Activated T-cell treated with anti-CD3 and anti-CD28 coated beads for 1 hour (primary cell): ENCODE results near the gene ZBTB44.
"Not testable (repeated sequence)": the region's sequence is repeated elsewhere in the genome, so short reads cannot be mapped to it uniquely, and the experiment has no call there.

Experiments
- DNase-seq: peaks from one replicate; pipeline ENCODE4 v3.0.0-alpha.2; 2020; ENCODE audit warnings: low read depth

Gene ZBTB44

DNA sequence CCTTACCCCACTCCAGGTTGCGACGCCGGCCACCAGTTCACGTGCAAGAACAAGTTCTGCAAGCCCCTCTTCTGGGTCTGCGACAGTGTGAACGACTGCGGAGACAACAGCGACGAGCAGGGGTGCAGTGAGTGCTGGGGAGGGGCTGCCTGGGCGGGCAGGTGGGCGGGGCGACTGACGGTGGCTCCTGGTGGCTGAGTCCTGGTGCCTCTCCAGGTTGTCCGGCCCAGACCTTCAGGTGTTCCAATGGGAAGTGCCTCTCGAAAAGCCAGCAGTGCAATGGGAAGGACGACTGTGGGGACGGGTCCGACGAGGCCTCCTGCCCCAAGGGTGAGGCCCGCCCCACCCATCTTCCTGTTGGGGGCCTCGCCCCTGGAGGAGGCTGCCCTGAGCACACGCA is 116.4 kb downstream of the ZBTB44 start:
- DNase-seq, result no peak

DNA sequence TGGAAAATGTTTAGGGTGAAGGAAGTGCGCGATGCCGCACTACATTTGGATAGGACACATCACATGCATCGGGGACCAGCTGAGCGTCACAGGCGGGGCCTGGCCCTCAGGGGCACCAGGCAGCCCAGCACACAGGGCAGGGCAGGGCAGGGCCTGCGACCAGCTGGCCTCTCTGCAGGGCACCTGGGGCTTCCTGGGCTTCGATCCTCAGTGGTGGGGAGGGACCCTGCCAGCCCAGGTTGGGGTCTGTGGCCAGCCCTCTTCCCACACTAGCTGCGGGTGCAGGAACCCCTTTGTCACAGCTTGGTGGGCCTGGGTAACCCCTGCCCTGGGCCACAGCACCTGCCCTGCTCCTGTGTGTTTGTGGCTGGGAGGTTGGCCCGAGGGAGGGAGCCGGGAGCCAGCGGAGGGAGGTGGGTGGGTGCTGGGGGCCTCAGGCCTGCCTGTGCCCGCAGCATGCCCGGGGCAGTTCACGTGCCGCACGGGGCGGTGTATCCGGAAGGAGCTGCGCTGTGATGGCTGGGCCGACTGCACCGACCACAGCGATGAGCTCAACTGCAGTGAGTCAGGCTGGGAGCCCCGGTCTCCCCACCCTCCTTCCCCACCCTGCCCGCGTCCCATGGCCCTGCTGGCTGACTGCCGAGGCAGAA is 117.2 kb downstream of the ZBTB44 start:
- no peak for DNase-seq

DNA sequence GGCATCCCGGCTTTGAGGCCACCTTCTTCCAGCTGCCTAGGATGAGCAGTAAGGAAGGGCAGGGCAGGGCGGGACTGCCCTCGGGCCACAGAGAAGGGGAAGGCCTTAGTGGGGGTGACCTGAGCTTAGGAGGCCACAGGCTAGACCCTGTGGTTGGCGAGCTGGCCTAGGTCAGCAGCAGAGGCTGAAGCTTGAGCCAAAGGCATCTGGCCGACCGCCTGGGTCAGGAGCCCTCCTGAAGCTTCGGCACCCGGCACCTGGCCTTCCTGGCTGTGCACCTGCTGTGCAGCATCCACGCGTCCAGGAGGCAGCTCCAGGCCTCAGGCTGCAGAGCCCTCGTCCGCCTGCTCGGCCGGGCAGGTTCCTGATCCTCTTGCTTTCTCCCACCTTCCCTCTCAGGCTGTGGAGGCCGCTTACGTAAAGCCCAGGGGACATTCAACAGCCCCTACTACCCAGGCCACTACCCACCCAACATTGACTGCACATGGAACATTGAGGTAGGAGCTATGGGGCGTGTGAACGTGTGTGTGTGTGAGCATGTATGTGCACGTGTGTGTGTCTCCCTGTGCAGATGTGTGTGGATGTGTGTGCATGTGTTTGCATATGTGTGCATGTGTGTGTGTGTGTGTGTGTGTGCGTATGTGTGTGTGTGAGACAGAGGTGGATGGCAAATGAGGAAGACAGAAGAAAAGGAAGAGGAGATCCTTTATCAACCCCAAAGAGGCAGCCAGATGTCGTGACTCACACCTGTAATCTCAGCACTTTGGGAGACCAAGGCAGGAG is 120.3 kb downstream of the ZBTB44 start:
- no peak for DNase-seq

DNA sequence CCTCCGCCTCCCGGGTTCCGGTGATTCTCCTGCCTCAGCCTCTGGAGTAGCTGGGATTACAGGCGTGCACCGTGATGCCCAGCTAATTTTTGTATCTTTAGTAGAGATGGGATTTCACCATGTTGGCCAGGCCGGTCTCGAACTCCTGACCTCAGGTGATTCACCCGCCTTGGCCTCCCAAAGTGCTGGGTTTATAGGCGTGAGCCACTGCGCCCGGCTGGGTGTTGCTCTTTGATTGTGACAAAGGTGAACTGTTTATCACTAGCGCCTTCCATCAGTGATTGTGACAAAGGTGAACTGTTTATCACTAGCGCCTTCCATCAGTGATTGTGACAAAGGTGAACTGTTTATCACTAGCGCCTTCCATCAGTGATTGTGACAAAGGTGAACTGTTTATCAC is 121.2 kb downstream of the ZBTB44 start:
- not testable (repeated sequence) for DNase-seq

DNA sequence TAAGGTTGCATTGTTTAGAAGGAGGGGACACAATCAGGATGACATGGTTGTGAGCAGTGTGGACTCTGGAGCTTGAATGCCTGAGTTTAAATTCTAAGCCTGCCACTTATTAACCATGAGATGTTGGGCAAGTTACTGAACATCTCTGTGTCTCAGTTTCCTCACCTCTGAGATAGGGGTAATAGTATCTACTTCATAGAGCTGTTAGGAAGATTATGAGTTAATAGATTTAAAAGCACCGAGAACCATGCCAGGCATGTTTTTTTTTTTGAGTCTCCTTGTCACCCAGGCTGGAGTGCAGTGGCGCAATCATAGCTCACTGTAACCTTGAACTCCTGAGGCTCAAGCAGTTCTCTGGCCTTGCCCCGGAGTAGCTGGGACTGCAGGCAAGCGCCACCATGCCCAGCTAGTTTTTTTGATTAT is 121.9 kb downstream of the ZBTB44 start:
- DNase-seq, result no peak

DNA sequence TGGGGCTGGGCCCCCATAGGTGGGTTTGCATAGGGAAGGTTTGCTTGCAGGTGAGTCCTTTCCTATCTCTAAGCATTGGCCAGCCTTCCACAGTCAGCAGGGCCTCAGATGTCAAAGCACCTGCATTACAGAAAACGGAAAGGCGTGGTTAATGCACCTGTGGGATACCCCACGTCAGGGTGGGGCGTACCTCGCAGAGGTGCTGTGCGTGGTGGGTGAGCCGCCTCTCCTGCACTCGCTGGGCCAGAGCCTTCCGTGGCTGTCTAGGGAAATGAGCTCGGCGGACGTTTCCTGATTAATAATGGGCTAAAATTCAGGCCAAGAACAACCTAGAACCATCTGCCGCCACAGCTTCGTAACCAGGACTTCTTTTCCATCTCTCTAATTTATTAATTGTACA is 122.8 kb downstream of the ZBTB44 start:
- no peak for DNase-seq

DNA sequence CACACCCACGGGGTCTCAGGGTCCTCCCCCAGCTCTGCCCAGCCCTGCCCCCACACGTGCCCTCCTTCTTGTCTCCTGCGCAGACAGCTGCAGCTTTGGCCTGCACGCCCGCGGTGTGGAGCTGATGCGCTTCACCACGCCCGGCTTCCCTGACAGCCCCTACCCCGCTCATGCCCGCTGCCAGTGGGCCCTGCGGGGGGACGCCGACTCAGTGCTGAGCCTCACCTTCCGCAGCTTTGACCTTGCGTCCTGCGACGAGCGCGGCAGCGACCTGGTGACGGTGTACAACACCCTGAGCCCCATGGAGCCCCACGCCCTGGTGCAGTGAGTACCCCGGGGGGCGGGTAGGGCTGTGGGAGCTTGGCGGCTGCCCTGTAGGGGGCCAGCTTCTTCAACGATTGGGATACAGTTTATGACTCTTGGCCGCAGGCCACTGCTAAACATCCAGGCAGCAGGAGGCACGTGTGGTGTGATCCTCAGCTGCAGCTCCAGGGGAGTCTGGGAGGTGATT is 124.3 kb downstream of the ZBTB44 start:
- DNase-seq, result no peak

DNA sequence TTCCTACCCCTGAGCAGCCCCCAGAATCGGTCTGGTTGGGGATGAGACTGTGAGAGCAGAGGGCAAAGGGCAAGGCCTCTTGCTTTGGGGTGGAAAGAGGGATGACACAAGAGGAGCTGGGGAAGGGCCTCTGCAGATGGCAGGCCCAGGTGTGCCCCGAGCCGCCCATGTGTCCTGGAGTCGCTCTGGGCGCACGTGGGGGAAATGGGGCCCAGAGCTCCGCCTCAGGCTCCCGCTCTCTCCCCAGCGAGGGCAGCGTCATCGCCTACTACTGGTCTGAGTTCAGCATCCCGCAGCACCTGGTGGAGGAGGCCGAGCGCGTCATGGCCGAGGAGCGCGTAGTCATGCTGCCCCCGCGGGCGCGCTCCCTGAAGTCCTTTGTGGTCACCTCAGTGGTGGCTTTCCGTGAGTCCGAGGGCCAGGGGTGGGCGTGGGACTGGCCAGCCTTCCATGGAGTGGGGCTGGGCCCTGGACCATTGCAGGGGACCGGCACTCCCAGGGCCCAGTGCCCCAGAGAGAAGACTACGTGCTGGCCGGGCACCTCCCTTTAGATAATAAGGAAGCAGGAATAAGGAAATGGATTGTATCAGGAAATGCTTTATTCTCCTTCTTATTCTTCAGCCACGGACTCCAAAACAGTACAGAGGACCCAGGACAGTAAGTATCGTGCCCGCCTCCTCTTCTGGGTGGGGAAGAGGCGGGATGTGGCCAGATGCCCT is 125.1 kb downstream of the ZBTB44 start:
- no peak for DNase-seq

DNA sequence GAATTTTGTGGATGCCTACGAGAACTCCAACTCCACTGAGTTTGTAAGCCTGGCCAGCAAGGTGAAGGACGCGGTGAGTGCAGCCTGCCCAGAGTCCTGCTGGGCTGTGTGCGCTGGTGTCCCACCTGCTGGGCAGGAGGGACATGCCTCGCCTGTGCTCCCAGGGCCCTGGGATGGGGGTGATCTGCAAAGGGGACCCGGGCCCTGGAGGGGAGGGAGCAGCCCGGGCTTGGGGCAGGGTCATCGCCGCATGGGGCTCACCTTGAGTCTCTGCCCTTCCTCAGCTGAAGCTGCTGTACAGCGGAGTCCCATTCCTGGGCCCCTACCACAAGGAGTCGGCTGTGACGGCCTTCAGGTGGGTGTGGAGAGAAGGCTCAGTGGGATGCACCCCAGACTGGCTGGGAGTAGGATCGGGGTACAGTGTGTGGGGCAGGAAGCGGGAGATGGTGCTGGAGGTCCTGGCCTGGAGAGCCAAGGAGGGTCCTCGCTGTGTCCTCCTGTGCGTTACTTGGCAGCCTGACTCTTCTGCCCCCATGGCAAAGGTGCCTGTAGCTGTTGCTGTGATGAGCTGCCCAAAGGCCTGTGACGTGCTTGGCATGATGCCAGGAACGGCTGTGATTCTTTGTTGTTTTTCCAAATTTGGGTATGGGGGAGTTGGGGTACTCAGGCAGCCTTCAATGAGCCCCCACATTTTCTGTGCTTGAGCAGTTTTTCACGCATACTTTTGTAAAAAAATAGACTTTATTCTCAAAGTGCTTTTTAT is 126.0 kb downstream of the ZBTB44 start:
- no peak for DNase-seq

DNA sequence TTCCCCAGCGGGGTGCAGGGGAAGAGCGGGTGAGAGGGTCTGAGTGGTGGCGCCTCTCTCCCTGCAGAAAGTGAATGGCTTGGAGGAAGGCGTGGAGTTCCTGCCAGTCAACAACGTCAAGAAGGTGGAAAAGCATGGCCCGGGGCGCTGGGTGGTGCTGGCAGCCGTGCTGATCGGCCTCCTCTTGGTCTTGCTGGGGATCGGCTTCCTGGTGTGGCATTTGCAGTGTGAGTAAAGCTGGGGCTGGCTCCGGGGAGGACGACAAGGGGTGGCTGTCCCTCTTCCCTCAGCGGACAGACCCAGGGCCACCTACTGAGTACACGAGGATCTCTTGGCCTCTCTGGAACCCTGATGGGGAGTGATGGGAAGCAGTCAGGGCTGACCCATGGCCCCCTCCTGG is 126.7 kb downstream of the ZBTB44 start:
- no peak for DNase-seq

DNA sequence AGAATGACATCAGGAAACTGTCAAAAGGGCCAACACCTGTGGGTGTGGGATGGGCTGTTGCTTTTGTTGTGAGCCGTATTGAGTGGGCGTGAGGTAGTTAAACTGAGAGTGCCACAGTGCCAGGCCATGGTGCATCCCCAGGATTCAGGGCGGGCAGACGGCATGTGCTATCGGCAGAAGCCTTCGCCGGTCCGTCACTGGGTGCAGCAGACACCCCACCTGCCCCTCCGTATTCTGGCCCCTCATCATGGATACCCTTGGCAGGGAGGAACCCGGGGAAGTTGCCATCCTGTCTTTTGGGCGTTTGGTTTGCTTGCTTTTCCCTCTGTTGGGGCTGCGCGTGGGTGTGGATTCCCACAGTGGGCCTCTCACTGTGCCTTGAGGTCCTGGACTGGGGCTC is 127.6 kb downstream of the ZBTB44 start:
- no peak for DNase-seq

DNA sequence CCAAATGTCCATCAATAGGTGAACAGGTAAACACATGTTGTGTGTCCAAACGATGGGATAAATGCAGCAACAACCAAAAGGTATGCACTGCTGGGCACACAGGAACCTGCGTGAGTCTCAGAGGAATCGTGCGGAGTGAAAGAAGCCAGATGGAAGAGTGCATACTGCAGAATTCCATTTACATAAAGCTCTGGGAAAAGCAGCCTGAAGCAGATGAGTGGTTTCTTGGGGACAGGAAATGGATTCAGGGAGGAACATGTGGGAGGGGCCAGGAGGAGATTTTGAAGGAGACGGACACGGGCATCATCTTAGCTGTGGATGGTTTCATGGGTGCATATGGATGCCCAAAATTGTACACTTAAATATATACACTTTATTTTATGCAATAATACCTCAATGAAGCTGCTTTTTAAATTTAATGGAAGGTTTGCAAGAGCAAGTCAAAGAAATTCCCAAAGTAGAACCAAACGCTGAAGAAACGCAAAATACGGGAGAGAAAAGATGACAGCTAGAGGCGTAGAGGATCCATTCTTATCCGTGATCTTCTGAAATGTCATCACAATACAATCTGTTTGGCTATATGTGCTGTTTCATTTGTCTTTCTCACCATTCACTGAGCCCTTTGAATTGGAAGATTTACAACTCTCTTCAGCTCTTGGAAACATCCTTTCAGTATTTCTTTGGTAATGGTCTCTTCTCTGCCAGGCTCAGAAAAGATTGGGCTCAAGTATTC is 130.7 kb downstream of the ZBTB44 start:
- no peak for DNase-seq

DNA sequence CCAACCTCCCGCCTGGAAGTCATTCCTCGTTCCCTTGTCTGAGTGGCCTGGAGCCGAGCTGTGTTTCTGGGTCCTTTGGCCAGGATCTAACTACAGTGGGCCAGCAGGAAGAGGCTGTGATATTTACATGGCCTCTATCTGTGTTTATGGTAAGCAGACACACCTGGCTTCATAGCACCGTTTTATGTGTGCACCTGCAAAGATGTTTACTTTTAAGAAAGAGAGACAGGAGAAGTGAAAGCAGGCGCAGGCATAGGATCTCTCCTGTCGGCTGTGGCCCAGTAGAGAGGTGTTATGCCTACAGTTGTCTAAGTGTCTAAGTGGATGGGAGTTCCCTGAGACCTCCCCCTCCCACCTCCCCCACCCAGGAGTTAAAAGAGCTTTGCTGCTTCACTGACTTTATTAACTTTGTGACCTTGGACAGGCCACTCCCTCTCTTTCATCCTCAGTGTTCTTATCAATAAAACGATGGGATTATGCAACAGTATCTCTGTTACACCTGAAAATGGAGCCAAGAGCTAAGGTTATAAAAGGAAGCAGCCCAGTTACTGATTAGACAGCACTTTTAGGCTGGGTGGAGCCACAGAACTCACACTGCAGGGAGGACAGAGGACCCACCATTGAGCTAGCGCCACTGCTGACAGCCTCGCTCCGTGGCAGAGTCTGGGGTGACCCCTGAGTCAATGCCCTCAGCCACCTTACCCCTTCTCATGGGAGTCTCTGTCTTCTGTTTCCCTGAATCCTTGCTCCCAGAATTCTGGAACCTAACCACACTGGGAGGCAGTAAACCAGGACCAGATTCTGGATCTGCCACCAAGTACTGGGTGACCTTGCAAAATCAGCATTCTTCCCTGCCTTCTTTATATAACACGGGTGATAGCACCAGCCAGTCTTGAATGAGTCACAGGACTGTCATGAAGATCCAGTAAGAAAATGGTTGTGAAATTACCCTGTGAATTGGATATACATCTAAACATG is 133.1 kb downstream of the ZBTB44 start:
- no peak for DNase-seq

DNA sequence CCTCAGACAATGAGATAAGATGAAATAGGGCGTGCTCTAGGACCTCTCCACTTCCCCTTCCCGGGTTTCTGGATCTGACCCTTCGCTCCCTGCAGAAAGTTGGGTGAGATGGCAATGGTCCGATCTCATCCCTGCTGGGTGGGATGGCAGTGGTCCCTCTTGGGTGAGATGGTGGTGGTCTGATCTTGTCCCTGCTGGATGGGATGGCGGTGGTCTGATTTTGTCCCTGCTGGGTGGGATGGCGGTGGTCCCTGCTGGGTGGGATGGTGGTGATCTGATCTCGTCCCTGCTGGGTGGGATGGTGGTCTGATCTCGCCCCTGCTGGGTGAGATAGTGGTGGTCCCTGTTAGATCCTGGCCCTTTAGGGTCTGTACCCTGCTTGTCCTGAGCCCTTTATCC is 133.8 kb downstream of the ZBTB44 start:
- no peak for DNase-seq

DNA sequence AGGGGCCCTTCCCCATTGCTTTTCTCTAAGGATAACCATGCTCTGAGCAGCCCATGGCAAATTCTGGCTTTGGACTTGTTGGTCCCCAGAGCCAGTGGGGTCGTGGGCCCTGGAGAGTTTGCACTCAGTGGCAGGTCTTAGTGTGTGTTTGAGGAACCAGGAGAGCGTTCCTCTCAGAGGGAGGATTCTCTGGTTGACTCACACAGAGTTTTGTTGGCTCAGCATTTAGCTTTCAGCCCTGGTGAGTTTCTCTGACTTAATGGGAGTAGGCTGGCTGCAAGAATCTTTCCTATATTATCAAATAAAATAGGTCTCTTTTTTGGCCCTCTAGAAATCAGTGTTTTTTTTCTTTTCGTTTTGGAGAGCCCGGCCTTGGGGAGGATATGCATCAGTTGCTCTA is 134.2 kb downstream of the ZBTB44 start:
- no peak for DNase-seq

DNA sequence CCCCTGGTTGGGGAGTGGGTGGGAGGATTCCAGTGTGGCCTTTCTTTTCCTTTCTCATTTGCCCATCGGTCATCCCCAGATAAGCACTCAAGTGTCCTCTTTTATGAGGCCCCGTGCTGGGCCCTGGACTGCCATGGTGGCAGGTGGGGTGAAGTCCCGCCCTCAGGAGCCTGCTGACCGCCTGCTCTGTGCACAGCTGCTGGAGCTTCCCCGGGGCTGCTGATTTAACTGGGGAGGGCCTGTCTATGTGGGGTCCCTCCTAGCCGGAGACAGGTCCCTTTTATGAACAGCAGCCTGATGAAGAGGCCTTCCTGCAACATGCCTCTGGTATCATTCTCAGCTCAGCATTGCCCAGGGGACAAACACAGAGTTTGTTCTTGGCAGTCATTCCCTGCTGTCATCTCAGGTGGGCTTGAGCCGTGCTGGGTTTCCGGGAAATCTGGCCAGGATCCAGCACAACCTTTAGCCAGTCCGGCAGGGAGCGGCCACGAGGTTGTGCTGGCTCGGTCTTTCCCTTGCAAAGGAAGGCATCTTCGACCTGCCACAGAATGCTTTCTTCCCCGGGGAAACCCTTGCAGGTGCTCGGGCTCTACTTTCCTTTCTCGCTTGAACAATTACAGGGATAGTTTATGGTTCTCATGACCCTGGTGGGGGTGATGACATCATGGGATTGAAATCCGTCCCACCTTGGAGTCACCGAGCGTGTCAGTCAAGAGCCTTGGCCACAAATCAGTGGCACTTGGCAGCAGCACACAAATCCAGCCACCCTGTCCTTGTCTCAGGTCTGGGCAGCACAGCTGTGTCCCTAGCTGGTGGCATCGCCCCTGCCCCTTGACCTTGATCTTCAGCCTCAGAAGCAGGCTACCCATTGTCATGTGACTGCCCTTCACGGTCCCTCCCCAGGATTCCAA is 135.1 kb downstream of the ZBTB44 start:
- no peak for DNase-seq

DNA sequence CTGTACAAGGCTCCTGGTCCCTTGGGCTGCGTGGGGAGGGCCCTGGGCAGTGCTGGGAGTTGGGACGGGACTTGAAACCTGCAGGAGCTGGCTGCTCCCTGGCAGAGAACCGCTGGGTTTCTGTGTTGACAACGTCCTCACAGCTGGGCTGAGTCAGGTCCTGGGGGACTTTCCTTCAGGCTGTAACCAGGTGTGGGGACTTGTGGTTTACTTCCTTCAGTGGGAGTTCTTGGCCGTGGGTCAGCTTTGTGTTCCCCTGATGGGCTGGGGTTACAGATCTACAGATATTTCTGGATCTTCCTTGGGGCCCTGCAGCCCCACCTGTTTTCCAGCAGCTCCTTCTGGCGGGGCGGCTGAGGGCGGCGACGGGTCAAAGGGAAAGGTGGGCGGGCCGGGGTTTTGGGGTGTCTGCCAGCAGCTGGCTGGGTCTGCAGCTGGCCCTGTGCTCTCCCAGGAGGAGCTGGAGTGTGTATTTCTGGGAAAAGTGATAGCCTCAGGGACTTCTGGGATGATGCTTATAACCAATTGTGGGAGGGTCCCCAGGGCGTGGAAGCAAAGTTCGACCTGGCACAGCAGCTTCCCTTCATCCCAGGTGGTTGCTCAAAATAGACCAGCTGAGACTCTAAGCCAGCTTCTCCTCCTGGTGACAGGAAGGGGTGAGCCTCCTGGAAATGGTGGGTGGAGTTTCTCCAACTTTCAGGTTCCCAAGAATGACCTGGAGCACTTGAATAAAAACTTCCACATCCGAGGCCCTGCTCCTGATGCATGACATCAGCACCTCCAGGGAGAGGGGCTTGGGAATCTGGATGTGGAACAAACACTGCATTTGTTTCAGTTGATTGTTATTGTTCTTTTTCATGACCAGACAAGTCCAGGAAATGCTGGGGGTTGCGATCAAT is 136.0 kb downstream of the ZBTB44 start:
- no peak for DNase-seq

DNA sequence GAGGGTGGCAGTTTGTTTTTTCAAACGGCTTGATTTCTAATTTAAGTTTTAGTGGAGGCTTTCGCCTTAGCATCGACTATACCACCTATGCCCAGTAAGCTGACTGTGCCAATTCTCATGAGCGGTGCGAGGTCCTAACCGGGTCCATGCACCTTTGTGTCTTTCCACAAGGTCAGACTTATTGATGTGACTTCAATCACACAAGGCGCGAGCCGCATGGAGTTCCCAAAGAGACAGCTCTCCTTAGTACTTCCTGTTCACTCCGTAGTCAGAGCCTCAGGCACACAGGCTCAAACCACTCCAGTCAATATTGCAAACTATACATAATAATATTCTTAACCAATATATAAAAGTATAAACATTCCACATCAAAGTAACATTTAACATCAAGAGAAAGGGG is 136.9 kb downstream of the ZBTB44 start:
- no peak for DNase-seq
